DOHH2 (cell line): ENCODE results near the gene MED29.

ENCODE experiments used
- H3F3A ChIP-seq: fragments of 200-600 bp; sonication (generic), shearing (Covaris generic); 2 replicates; pipeline ENCODE4 v1.6.0; 2016; ENCODE audit warnings: antibody characterized with exemption, mild to moderate bottlenecking; ENCODE audit not compliant: control insufficient read depth, insufficient read depth
- H3K27ac ChIP-seq: fragments of 200-600 bp; sonication (generic); 2 replicates; pipeline ENCODE4 v1.5.1; 2014; ENCODE audit warnings: low read depth, mild to moderate bottlenecking, low read length, moderate library complexity
- H3K27me3 ChIP-seq: fragments of 200-600 bp; sonication (generic); 2 replicates; pipeline ENCODE4 v1.6.1; 2014; ENCODE audit warnings: mild to moderate bottlenecking, low read length, mixed read lengths; ENCODE audit not compliant: control insufficient read depth
- H3K36me3 ChIP-seq: fragments of 200-600 bp; sonication (generic); 2 replicates; pipeline ENCODE4 v1.6.1; 2014; ENCODE audit warnings: mild to moderate bottlenecking, low read length, moderate library complexity, mixed read lengths; ENCODE audit not compliant: control insufficient read depth
- H3K4me1 ChIP-seq: fragments of 200-600 bp; sonication (generic); 2 replicates; pipeline ENCODE4 v1.6.1; 2014; ENCODE audit warnings: mild to moderate bottlenecking, low read length, mixed read lengths; ENCODE audit not compliant: control insufficient read depth
- H3K4me2 ChIP-seq: fragments of 200-600 bp; sonication (generic); 2 replicates; pipeline ENCODE4 v1.6.0; 2014; ENCODE audit warnings: mild to moderate bottlenecking, low read length, moderate library complexity
- H3K4me3 ChIP-seq: fragments of 200-600 bp; sonication (generic); 2 replicates; pipeline ENCODE4 v1.5.1; 2014; ENCODE audit warnings: mild to moderate bottlenecking, low read length, mixed read lengths
- H3K79me2 ChIP-seq: fragments of 200-600 bp; sonication (generic); 2 replicates; pipeline ENCODE4 v1.6.1; 2014; ENCODE audit warnings: mild to moderate bottlenecking, low read length, mixed read lengths; ENCODE audit not compliant: control insufficient read depth
- H3K9me2 ChIP-seq: fragments of 200-600 bp; sonication (generic); replicated peaks from 2 replicates; pipeline ENCODE4 v1.6.1; 2014; ENCODE audit warnings: mild to moderate bottlenecking, low read length, mixed read lengths; ENCODE audit not compliant: control insufficient read depth
- H3K9me3 ChIP-seq: fragments of 200-600 bp; sonication (generic); 2 replicates; pipeline ENCODE4 v1.6.1; 2014; ENCODE audit warnings: antibody characterized with exemption, low read length, mixed read lengths; ENCODE audit not compliant: control insufficient read depth, insufficient read depth
- H4K20me1 ChIP-seq: fragments of 200-600 bp; sonication (generic); 2 replicates; pipeline ENCODE4 v1.6.0; 2014; ENCODE audit warnings: low read depth, mild to moderate bottlenecking, antibody characterized with exemption, low read length, moderate library complexity; ENCODE audit not compliant: control insufficient read depth, insufficient read depth
- CTCF ChIP-seq: fragments of 200-600 bp; sonication (generic); IDR thresholded peaks from one replicate; pipeline ENCODE4 v1.5.1; 2014; ENCODE audit warnings: antibody characterized with exemption, mild to moderate bottlenecking, low read depth, low read length; ENCODE audit not compliant: poor library complexity, severe bottlenecking
- EZH2phosphoT487 ChIP-seq: fragments of 200-600 bp; sonication (generic); IDR thresholded peaks from 2 replicates; pipeline ENCODE4 v1.6.1; 2017; ENCODE audit warnings: borderline replicate concordance, mild to moderate bottlenecking, antibody characterized with exemption, low read length, moderate library complexity, mixed read lengths

Gene MED29

DNA sequence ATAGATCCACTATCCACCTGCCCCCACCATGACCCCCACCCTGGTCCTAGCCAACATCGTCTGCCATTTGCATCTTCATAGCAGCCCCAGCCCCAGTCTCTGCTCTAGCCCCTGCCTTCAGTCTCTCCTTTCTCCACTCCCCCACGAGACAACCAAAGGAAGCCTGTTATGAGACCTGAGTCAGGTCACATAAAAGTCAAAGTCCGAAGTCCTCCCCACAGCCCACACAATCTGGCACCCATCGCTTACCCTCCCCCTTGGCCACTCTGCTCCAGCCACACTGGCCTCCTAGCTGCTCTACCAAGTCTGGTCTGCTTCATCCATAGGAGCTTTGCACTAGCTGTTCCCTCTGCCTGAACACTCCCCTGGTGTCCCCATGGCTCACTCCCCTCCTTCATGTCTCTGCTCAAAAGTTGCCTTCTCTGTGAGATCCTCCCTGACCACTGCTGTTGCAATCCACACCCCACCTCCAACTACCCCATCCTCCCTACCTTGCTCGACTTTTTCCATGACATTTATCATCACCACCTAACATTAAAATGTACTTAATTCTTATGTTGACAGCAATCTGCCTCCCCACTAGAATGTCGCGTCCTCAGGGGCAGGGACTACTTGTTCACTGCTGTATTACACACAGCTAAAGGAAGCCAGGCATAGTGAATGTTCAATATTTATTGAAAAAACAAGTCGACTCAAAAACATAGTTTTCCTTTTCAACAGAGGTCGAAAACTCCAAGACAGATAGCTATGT, 20.1 kb downstream of the MED29 start:
- peak overlapping the region; percentile 99 for H3K4me3 ChIP-seq
- H3K36me3 ChIP-seq = peaks cover 38% of the 10 kb centered on the region
- TF ChIP-seq CTCF (no peak), EZH2phosphoT487 (no peak)
- H3K4me2 ChIP-seq = peak overlapping the region; percentile 97
- peak overlapping the region; percentile 97 for H3K27ac ChIP-seq
- H3K4me1 ChIP-seq = peaks cover 43% of the 10 kb centered on the region
- H3K9me2 ChIP-seq = no peaks in the 10 kb centered on the region
- no peaks in the 10 kb centered on the region for H3K27me3 ChIP-seq
- peaks cover 32% of the 10 kb centered on the region for H3F3A ChIP-seq
- H4K20me1 ChIP-seq = peaks cover 11% of the 10 kb centered on the region
- H3K9me3 ChIP-seq = no peaks in the 10 kb centered on the region
- H3K79me2 ChIP-seq = peaks cover 57% of the 10 kb centered on the region

- Histone ChIP-seq H3K4me2 (peak overlapping the region; percentile 97), H3K4me3 (peak overlapping the region; percentile 99), H3K27ac (peak overlapping the region; percentile 97), H4K20me1 (peaks cover 11% of the 10 kb centered on the region), H3K4me1 (peaks cover 42% of the 10 kb centered on the region), H3F3A (peaks cover 32% of the 10 kb centered on the region), H3K9me3 (no peaks in the 10 kb centered on the region), H3K79me2 (peaks cover 55% of the 10 kb centered on the region), H3K27me3 (no peaks in the 10 kb centered on the region), H3K36me3 (peaks cover 37% of the 10 kb centered on the region), H3K9me2 (no peaks in the 10 kb centered on the region)
- peak; percentile 96 for TF ChIP-seq CTCF
- TF ChIP-seq EZH2phosphoT487 = no peak
Observed at GRCh38 chr19:39411832-39412099, 20.6 kb downstream of the MED29 start.

DNA sequence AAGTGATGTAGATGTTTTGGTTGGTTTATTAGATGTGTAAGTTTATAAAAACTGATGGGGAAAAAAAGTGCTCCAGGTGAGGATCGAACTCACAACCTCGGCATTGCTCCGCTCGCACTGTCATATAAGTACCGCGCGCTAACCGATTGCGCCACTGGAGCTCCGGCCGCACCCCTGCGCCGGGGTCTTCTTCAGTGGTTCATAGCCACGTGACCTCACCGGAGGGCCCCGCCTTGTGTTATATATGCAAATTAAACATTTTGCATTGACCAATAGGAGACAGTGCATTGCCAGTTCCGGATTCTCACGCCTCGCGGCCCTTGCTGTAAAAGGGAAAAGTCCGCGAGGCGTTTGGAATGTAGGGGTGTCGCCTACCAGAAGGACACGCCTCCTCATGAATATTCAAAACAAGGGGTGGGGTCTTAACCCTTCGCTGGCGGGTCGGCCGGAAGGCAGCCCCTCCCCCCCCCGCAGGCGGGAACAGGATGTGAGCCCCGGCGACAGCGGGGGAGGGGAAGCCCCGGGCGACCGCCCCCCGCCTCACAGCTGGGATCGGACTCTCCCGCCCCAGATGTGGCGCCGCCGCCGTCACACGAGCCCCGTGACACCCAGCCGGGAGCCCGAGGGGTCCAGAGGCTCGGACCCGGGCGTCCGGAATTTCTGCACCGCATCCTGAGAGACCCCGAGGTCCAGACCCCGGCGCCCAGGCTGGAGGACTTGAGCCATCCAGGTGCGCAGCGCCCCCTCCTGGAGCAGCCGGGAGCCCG, 21.1 kb downstream of the MED29 start, which contains the start of gene PLEKHG2:
Gene PLEKHG2 (plus strand): TSS at position 570 of the 767 bp plus-strand sequence. CDS start 1,418 bp downstream, outside the sequence.
- peak within 1 kb of the TSS; percentile 99 for H3K4me3 ChIP-seq
- no peaks in the 10 kb centered on the region for H3K27me3 ChIP-seq
- TF ChIP-seq CTCF (peak; percentile 96), EZH2phosphoT487 (no peak)
- H3F3A ChIP-seq = peaks cover 29% of the 10 kb centered on the region
- peaks cover 42% of the 10 kb centered on the region for H3K4me1 ChIP-seq
- H3K36me3 ChIP-seq = peaks cover 32% of the 10 kb centered on the region
- peak within 1 kb of the TSS; percentile 97 for H3K4me2 ChIP-seq
- peak within 1 kb of the TSS; percentile 97 for H3K27ac ChIP-seq
- H3K9me3 ChIP-seq = no peaks in the 10 kb centered on the region
- H3K79me2 ChIP-seq = peaks cover 50% of the 10 kb centered on the region
- H4K20me1 ChIP-seq = peaks cover 11% of the 10 kb centered on the region
- no peaks in the 10 kb centered on the region for H3K9me2 ChIP-seq
